GM18909 (cell line): ENCODE results near the gene USP5.

Experiments used
- ATAC-seq: cut with Tn5 transposase; IDR thresholded peaks from one replicate; pipeline ENCODE4 v1.9.1; 2021; ENCODE audit warnings: mild to moderate bottlenecking; ENCODE audit not compliant: unreplicated experiment, poor library complexity

USP5 gene

GRCh38 chr12:6824901-6825381 is 27.0 kb upstream of the USP5 start:
- no peak for ATAC-seq

- peak; percentile 43 for ATAC-seq
Observed at GRCh38 chr12:6825398-6826124, 26.4 kb upstream of the USP5 start.

- ATAC-seq, result no peak
Observed at GRCh38 chr12:6826125-6826733, 25.7 kb upstream of the USP5 start.

- no peak for ATAC-seq
Observed at GRCh38 chr12:6826734-6827436, 25.1 kb upstream of the USP5 start.

GRCh38 chr12:6827437-6827911 is 24.5 kb upstream of the USP5 start:
- no peak for ATAC-seq

- no peak for ATAC-seq
Observed at GRCh38 chr12:6827982-6828780, 23.8 kb upstream of the USP5 start, which contains the start of gene P3H3. Gene P3H3 (plus strand): TSS chr12:6828407. CDS start chr12:6828441, 34 bp downstream.

GRCh38 chr12:6828781-6829535 is 23.0 kb upstream of the USP5 start:
- ATAC-seq, result no peak

GRCh38 chr12:6829536-6830220 is 22.3 kb upstream of the USP5 start:
- no peak for ATAC-seq

- ATAC-seq, result no peak
Observed at GRCh38 chr12:6830286-6830890, 21.6 kb upstream of the USP5 start.

GRCh38 chr12:6830999-6831398 is 21.0 kb upstream of the USP5 start:
- ATAC-seq, result no peak

- no peak for ATAC-seq
Observed at GRCh38 chr12:6831450-6831995, 20.4 kb upstream of the USP5 start.

- no peak for ATAC-seq
Observed at GRCh38 chr12:6832125-6832524, 19.8 kb upstream of the USP5 start.

GRCh38 chr12:6833189-6833890 is 18.6 kb upstream of the USP5 start:
- ATAC-seq, result no peak

GRCh38 chr12:6834254-6834653 is 17.7 kb upstream of the USP5 start:
- ATAC-seq, result no peak

GRCh38 chr12:6834873-6835272 is 17.1 kb upstream of the USP5 start:
- ATAC-seq, result no peak

- ATAC-seq, result no peak
Observed at GRCh38 chr12:6836851-6837250, 15.1 kb upstream of the USP5 start.

GRCh38 chr12:6837370-6838060 is 14.4 kb upstream of the USP5 start:
- ATAC-seq, result no peak
